Measurements from ENCODE around the gene RBM28. TPM values are rescaled to one million over a fixed set of nuclear protein-coding genes. Genes with fewer than 3 reads are reported as not detected.
"Not testable (repeated sequence)": the region's sequence is repeated elsewhere in the genome, so short reads cannot be mapped to it uniquely, and the experiment has no call there.

The RBM28 gene
- polyA plus RNA-seq, 1 donor: 41.9 TPM

DNA sequence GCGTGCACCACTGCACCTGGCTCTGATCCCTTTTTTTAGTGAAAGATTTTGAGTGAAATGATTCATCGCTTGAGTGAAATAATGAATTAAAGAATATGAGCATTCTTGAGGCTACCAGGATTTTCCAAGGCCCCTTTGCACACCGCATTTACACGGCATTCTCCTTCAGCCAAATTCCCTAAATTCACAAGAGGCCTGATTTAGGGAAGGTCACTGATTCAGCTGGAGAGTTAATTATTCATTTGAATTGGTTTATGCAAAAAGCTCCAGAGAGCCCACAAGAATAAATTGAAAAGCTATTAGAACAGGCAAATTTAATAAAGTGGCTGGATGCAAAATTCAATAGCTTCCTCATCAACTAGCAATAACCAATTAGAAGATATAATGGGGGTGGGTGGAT lies 56.2 kb downstream of the RBM28 start:
- DNase-seq (ENCODE audit: low read depth): no peak

GRCh38 chr7:128284102-128284501 lies 59.6 kb downstream of the RBM28 start:
- DNase-seq (ENCODE audit: low read depth): no peak

DNA sequence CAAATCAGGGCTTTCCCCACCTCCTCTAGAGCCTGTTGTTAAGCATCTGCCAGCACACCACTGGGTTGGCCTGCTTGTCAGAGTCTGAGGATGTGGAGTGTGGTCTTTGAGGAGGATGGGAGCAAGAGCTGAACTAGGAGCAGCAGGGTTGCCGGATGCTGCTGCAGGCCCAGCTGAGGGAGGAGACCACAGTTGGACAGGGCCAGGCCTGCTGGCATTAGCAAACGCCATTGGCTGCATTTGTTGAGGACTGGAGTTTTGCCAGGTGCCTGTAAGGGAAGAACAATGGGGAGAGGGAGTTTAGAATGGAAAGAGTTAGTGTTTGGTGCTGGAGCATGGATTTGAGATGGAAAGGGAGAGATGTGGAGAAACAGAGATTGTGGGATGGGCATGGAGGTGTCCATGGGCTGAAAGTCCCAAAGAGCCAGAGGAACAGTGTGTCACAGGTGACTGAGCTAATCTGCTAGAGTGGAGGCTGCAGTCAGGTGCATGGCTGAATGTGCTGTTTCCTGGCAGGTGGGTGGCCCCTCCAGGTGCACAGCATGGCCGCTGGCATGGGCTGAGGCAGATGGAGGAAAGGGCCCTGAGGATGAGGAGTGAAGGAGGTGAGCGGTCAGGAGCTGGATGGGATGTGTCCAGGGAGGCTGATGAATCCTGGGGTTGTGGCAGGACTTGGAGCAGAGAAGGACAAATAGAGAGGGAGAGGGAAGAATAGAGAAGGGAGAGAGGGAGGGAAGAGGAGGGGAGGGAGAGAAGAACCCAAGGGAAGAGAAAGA lies 61.9 kb downstream of the RBM28 start:
- DNase-seq (ENCODE audit: low read depth): no peak

DNA sequence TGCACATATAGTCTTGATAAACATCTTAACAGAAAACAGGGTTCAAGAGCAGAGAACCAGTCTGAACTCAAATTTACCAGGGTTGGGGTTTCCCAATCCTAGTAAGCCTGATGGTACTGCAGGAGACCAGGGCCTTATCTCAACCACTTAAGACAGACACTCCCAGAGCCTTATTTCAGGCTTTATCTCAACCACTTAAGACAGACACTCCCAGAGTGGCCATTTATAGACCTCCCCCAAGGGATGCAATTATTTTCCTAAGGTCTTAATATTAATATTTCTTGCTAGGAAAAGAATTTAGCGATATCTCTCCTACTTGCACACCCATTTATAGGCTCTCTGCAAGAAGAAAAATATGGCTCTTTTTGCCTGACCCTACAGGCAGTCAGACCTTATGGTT lies 63.3 kb downstream of the RBM28 start:
- DNase-seq (ENCODE audit: low read depth): not testable (repeated sequence)

DNA sequence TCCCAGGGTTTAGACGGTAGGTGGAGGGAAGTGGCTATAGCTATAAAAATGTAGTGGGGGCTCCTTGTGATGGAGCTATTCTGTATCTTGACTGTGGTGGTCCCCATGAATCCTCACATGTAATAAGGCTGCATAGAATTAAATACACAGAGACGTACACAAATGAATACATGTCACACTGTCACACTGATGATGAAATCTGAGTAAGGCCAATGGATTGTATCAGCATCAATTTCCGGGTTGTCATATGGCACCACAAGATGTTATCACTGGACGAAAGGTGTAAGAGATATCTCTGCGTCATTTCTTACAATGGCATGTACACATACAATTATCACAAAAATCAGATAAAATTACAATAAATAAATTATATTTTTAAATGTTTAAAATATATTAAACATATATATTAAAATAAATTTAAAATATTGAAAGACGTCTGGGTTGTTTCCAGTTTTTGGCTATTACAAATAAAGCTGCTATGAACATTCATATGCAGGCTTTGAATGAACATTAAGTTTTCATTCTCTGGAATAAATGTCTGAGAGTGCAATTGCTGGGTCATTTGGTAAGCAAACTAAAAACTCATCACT lies 64.5 kb downstream of the RBM28 start:
- DNase-seq (ENCODE audit: low read depth): no peak

DNA sequence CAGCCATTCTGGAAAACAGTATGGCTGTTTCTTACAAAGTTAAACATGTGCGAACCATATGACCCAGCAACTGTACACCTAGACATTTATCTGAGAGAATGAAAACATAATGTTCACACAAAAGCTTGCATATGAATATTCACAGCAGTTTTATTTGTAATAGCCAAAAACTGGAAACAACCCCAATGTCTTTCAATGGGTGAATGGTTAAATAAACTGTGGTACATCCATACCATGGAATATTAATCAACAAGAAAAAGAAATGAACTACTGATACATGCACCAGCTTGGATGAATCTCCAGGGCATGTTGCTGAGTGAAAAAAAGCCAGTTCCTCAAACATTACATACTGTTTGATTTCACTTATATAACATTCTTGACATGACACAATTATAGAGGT lies 65.3 kb downstream of the RBM28 start:
- DNase-seq (ENCODE audit: low read depth): no peak

DNA sequence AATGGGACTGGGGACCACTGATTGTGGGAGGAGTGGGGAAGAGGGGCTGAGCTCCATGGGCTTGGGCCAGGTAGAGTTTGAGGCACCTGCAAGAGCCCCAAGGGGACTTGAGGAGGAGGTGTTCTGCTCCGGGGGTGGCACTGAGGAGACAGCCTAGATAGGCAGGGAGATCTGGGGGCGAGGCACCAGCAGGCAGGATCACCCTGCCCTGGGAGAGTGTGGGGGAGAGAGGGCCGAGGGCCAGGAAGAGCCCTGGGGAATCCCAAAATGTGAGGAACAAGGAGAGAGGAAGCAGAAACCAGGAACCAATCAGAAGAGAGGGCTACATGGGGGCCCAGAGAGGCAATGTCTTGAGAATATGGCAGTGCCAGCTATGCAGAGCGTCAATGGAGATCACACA lies 68.0 kb downstream of the RBM28 start:
- DNase-seq (ENCODE audit: low read depth): no peak

DNA sequence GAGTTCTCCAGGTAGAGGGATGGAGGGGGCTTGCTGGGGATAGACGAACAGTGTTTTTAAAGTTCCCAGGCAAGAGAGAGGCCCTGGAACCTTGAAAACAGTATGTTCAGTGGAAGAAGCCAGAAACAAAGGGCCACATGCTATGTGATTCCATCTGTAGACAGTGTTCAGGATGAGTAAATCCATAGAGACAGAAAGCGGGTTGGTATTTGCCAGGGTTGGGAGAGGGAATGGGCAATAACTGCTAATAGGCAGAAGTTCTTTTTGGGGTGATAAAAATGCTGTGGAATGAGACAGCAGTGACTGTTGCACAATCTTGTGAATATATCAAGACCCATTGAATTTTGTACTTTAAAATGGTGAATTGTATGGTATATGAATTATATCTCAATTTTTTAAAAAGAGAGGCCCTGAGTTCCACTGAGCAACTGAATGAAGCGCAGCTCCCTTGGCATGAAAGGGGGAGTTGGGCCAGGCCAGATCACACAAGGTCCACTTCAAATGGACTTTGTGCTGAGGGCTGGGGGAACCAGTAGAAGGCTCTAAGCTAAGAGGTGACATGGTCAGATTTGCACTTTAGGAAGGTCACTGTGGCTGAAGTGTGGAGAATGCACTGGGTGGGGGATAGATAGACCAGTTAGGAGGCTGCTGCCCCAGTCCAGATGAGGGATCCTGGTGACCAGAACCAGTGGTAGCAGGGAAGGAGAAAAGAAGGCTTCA lies 68.7 kb downstream of the RBM28 start:
- no peak for DNase-seq (ENCODE audit: low read depth)

DNA sequence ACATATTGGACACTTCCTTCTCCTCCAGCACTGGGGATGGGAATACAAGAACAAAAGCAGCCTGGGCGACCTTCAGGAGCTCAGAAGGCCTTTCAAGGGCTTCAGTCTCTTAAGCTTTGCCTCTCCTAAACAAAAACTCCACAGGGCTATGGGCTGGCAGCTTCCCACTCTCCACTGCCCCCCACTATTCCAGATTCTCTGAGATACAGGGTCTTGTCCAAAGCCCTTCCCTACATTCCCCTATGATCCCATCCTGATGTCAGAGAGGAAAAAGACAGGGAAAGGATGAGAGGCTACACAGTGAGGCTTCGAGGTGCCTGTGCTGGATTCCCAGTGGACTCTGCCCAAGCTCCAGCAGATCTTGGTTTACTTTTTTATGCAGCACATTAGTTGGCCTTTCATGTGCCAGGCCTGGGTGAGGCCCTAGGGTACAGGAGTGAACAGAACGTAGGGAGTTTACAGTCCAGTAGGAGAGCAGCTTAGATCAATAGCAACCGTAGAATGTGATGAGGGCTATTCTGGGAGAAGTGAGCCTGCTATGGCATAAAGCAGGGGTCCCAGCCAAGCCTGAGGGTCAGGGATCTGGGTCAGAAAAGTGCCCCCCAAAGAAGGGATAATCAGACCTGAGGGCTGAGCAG lies 69.3 kb downstream of the RBM28 start:
- no peak for DNase-seq (ENCODE audit: low read depth)

GRCh38 chr7:128271942-128272481 lies 71.7 kb downstream of the RBM28 start:
- no peak for DNase-seq (ENCODE audit: low read depth)

- DNase-seq (ENCODE audit: low read depth): no peak
Measured at GRCh38 chr7:128271471-128271941, 72.2 kb downstream of the RBM28 start.

DNA sequence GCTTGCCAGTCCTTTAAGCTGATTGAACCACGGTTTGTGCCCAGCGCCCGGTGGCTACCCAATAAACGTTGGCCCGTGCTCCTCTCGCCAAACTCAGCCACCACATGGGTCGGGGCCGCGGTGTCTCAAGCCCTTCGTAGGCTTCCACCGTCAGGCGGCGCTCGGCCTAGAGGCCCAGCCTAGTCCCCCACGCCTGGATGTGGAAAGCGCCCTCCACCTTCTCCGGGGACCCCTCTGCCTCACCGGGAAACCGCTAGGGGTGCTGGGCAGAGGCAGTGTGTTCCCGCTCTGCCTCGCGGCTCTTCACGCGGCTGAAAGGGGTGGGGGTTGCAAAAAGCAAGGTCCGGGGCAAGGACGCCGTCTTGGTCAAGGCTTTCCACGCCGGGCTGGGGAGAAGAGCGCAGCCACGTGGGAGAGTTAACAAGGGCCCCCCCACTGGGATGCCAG lies 72.9 kb downstream of the RBM28 start:
- no peak for DNase-seq (ENCODE audit: low read depth)

DNA sequence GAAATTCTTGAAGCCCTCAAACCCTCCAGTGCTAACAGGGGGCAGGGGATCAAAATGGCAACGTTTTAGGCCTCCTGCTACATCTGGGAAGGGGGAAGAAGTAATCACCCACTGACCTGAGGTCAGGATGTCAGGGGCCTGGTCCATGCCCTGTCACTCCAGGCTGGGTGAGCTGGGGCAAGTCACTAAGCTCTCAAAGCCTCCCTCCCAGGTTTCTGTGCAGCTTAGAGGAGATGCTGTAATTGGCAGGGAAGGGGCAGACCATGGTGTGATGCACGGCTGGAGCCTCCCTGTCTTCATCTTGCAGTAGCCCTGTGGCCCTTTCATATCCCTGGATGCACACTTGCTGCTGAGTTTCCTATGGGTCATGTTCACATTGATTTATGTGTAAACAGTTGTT lies 75.5 kb downstream of the RBM28 start:
- DNase-seq (ENCODE audit: low read depth): no peak

DNA sequence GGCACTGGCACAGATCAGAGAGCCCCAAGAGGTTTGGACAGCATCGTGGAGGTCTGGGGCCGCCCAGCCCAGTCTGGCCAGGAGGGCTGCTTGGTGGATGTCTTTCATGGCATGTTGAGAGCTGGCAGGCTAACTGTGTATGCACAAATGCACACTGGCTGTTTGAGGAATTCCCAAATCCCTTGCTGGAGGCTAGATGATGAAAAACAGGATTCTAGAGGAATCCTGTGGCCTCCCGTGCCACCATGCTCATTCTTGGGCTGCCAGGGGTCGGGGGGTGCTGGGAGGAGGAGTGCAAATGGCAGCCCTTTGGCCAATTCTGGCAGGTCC lies 76.1 kb downstream of the RBM28 start:
- DNase-seq (ENCODE audit: low read depth): no peak

DNA sequence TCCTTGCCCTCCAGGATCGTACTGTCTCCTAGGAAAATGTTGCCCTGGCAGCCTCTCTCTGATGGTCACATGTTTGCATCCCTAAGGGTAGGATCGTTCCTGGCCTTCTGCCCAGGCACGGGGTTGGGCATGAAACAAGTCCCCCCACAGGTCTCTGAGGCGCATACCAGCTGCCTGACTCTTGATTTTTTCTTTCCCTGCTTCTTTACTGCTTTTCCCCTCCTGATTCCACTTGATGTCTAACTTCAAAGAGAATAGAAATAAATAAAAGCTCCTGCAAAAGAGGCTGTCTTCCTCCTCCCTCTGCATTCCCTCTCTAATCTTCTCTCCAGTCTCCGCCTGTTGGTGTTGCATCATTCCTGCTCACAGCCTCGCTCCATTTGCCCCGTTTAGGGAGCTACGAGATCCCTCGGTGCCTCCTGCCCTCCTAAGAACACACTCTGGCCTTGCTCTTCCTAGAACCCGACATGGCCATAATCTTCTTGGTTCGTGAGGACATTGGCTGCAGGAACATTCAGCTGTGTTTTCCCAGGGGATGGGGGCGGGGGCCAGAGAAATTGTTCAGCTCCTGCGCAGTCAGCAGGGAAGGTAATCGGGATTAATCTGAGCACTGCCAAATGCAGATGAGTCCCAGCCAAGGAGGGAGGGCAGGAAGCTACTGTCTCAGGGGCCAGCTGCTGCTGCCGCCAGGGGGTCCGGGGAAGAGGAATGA lies 76.7 kb downstream of the RBM28 start:
- peak; percentile 16 for DNase-seq (ENCODE audit: low read depth)

GRCh38 chr7:128266529-128266882 lies 77.2 kb downstream of the RBM28 start:
- no peak for DNase-seq (ENCODE audit: low read depth)

GRCh38 chr7:128265906-128266300 lies 77.8 kb downstream of the RBM28 start:
- no peak for DNase-seq (ENCODE audit: low read depth)

DNA sequence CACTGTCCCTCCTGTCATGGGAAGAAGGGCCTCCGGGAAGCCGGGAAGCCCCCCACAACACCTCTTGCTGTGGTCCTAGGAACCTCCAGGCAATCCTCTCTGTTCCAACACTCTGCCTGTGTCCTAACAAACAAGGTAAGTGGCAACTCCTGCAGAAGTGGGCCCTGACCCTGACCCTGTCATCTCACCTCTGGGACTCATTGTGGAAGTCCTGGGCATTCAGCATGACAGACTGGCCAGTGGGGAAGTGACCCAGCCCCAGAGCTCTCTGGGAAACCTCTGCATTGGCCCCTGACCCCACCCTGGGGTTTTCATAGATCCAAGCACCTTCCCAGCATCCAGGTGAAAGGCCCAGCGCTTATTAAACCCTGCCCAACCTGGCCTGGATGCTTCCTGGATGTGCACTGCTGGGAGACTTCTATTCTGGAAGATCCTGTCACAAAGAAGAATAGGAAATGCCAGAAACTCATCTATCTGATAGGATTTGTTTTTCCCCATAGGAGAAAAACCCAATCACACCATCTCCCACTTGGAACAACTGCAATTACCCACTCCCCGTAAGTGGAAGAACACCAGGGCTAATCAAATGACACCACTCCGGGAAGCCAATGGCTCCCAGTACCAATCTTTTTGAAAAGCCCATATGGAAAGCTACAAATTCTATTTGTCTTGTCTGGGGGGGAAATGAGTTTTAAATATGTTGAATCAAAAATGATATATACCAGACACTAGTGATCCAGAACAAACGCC lies 78.4 kb downstream of the RBM28 start:
- DNase-seq (ENCODE audit: low read depth): no peak

GRCh38 chr7:128264477-128264876 lies 79.2 kb downstream of the RBM28 start:
- DNase-seq (ENCODE audit: low read depth): no peak

GRCh38 chr7:128263420-128263819 lies 80.3 kb downstream of the RBM28 start:
- no peak for DNase-seq (ENCODE audit: low read depth)
